ENCODE results near the gene LYRM4.

LYRM4 gene

DNA sequence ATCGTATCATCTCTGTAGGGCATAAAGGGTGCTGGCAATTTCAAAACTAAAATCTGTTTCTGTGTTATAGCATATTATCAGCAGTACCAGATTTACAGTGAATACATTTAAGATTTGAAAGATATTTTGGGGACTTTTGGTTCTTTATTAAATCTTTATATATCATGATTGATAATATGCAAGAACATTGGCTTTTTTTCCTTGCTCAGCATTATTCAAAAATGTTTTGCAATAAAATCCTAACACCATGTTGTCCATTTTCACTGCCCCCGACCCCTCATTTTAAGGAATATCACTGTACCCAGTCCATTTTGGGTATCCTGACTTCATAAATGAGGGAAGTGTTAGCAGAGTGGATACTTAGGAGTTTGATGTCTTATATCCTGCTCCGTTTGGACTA is 16.8 kb upstream of the LYRM4 start:
- no peak overlapping the region for H2AK5ac ChIP-seq (ENCODE audit: low read length, severe bottlenecking)
- no peak overlapping the region for H2AFZ ChIP-seq (ENCODE audit: low read depth, low read length)
- H3K14ac ChIP-seq (ENCODE audit: low read length in 2 of 2), result no peak overlapping the region
- no peak overlapping the region for H2BK5ac ChIP-seq (ENCODE audit: low read depth, low read length, poor library complexity, severe bottlenecking)
- H3K4ac ChIP-seq (ENCODE audit: low read depth in 1 of 2, low read length in 2 of 2), result no peak overlapping the region
- no peaks in the 10 kb centered on the region for H3K27me3 ChIP-seq (ENCODE audit: control insufficient read depth in 1 of 2, insufficient read depth in 1 of 2, low read length in 2 of 2)
- whole genome bisulfite sequencing, result 50% methylated on average over 1 of the region's 3 CpGs
- H4K8ac ChIP-seq (ENCODE audit: low read length), result no peak overlapping the region
- H2BK12ac ChIP-seq (ENCODE audit: low read length in 2 of 2), result no peak overlapping the region
- H2BK120ac ChIP-seq (ENCODE audit: low read depth, low read length), result no peak overlapping the region
- H3K36me3 ChIP-seq (ENCODE audit: control insufficient read depth in 1 of 2, insufficient read depth in 2 of 2, low read depth in 1 of 2, low read length in 2 of 2), result no peaks in the 10 kb centered on the region
- no peak overlapping the region for H3K18ac ChIP-seq (ENCODE audit: low read depth in 1 of 2, low read length in 2 of 2)
- H3K23ac ChIP-seq (ENCODE audit: low read length in 2 of 2), result no peak overlapping the region
- H3K9ac ChIP-seq (ENCODE audit: low read length), result no peak overlapping the region
- no peak overlapping the region for H3K27ac ChIP-seq (ENCODE audit: low read length, poor library complexity, severe bottlenecking)
- H3K4me1 ChIP-seq (ENCODE audit: control insufficient read depth, insufficient read depth, low read depth, low read length), result no peaks in the 10 kb centered on the region
- no peak overlapping the region for H2BK15ac ChIP-seq (ENCODE audit: low read depth, poor library complexity, severe bottlenecking)
- no peaks in the 10 kb centered on the region for H3K9me3 ChIP-seq (ENCODE audit: control insufficient read depth, low read length)
- no peak overlapping the region for H4K91ac ChIP-seq (ENCODE audit: low read length)
- H3K79me1 ChIP-seq (replicated peaks; ENCODE audit: low read length, poor library complexity, severe bottlenecking), result peaks cover 24% of the 10 kb centered on the region
- no peak overlapping the region for H3K4me3 ChIP-seq (ENCODE audit: insufficient read depth in 1 of 2, low read depth in 1 of 2, low read length in 2 of 2)
- DNase-seq, result no peak
- H3K4me2 ChIP-seq (ENCODE audit: low read length, poor library complexity, severe bottlenecking), result no peak overlapping the region

- H3K9ac ChIP-seq (ENCODE audit: low read length), result no peak overlapping the region
- no peak overlapping the region for H3K4me2 ChIP-seq (ENCODE audit: low read length, poor library complexity, severe bottlenecking)
- H2BK15ac ChIP-seq (ENCODE audit: low read depth, poor library complexity, severe bottlenecking), result no peak overlapping the region
- no peaks in the 10 kb centered on the region for H3K4me1 ChIP-seq (ENCODE audit: control insufficient read depth, insufficient read depth, low read depth, low read length)
- 100% methylated on average over 2 of the region's 2 CpGs for WGBS
- no peak overlapping the region for H2BK12ac ChIP-seq (ENCODE audit: low read length in 2 of 2)
- no peak overlapping the region for H3K27ac ChIP-seq (ENCODE audit: low read length, poor library complexity, severe bottlenecking)
- H3K23ac ChIP-seq (ENCODE audit: low read length in 2 of 2), result no peak overlapping the region
- no peak overlapping the region for H3K4ac ChIP-seq (ENCODE audit: low read depth in 1 of 2, low read length in 2 of 2)
- H2AK5ac ChIP-seq (ENCODE audit: low read length, severe bottlenecking), result no peak overlapping the region
- H3K36me3 ChIP-seq (ENCODE audit: control insufficient read depth in 1 of 2, insufficient read depth in 2 of 2, low read depth in 1 of 2, low read length in 2 of 2), result no peaks in the 10 kb centered on the region
- no peak overlapping the region for H3K18ac ChIP-seq (ENCODE audit: low read depth in 1 of 2, low read length in 2 of 2)
- DNase-seq, result no peak
- no peak overlapping the region for H2BK5ac ChIP-seq (ENCODE audit: low read depth, low read length, poor library complexity, severe bottlenecking)
- no peak overlapping the region for H2AFZ ChIP-seq (ENCODE audit: low read depth, low read length)
- no peaks in the 10 kb centered on the region for H3K27me3 ChIP-seq (ENCODE audit: control insufficient read depth in 1 of 2, insufficient read depth in 1 of 2, low read length in 2 of 2)
- H3K79me1 ChIP-seq (replicated peaks; ENCODE audit: low read length, poor library complexity, severe bottlenecking), result peaks cover 22% of the 10 kb centered on the region
- no peak overlapping the region for H3K14ac ChIP-seq (ENCODE audit: low read length in 2 of 2)
- H2BK120ac ChIP-seq (ENCODE audit: low read depth, low read length), result no peak overlapping the region
- no peaks in the 10 kb centered on the region for H3K9me3 ChIP-seq (ENCODE audit: control insufficient read depth, low read length)
- no peak overlapping the region for H3K4me3 ChIP-seq (ENCODE audit: insufficient read depth in 1 of 2, low read depth in 1 of 2, low read length in 2 of 2)
- H4K91ac ChIP-seq (ENCODE audit: low read length), result no peak overlapping the region
- H4K8ac ChIP-seq (ENCODE audit: low read length), result no peak overlapping the region
Measured at GRCh38 chr6:5276581-5276980, 15.8 kb upstream of the LYRM4 start.

- H3K4me3 ChIP-seq (ENCODE audit: insufficient read depth in 1 of 2, low read depth in 1 of 2, low read length in 2 of 2), result no peak overlapping the region
- no peak overlapping the region for H4K8ac ChIP-seq (ENCODE audit: low read length)
- no peak for DNase-seq
- no peak overlapping the region for H3K27ac ChIP-seq (ENCODE audit: low read length, poor library complexity, severe bottlenecking)
- peaks cover 28% of the 10 kb centered on the region for H3K79me1 ChIP-seq (replicated peaks; ENCODE audit: low read length, poor library complexity, severe bottlenecking)
- WGBS, result no CpG with 5 or more reads among the region's 2 CpGs
- H3K9ac ChIP-seq (ENCODE audit: low read length), result no peak overlapping the region
- H3K4ac ChIP-seq (ENCODE audit: low read depth in 1 of 2, low read length in 2 of 2), result no peak overlapping the region
- H3K27me3 ChIP-seq (ENCODE audit: control insufficient read depth in 1 of 2, insufficient read depth in 1 of 2, low read length in 2 of 2), result no peaks in the 10 kb centered on the region
- peaks cover 0 to 3% of the 10 kb centered on the region in 2 experiments for H3K36me3 ChIP-seq (ENCODE audit: control insufficient read depth in 1 of 2, insufficient read depth in 2 of 2, low read depth in 1 of 2, low read length in 2 of 2)
- H3K9me3 ChIP-seq (ENCODE audit: control insufficient read depth, low read length), result no peaks in the 10 kb centered on the region
- no peak overlapping the region for H3K18ac ChIP-seq (ENCODE audit: low read depth in 1 of 2, low read length in 2 of 2)
- H2BK5ac ChIP-seq (ENCODE audit: low read depth, low read length, poor library complexity, severe bottlenecking), result no peak overlapping the region
- no peak overlapping the region for H2BK15ac ChIP-seq (ENCODE audit: low read depth, poor library complexity, severe bottlenecking)
- no peaks in the 10 kb centered on the region for H3K4me1 ChIP-seq (ENCODE audit: control insufficient read depth, insufficient read depth, low read depth, low read length)
- H3K14ac ChIP-seq (ENCODE audit: low read length in 2 of 2), result no peak overlapping the region
- no peak overlapping the region for H2BK12ac ChIP-seq (ENCODE audit: low read length in 2 of 2)
- no peak overlapping the region for H3K4me2 ChIP-seq (ENCODE audit: low read length, poor library complexity, severe bottlenecking)
- no peak overlapping the region for H4K91ac ChIP-seq (ENCODE audit: low read length)
- H3K23ac ChIP-seq (ENCODE audit: low read length in 2 of 2), result no peak overlapping the region
- H2BK120ac ChIP-seq (ENCODE audit: low read depth, low read length), result no peak overlapping the region
- H2AK5ac ChIP-seq (ENCODE audit: low read length, severe bottlenecking), result no peak overlapping the region
- H2AFZ ChIP-seq (ENCODE audit: low read depth, low read length), result no peak overlapping the region
Measured at GRCh38 chr6:5275497-5275896, 14.7 kb upstream of the LYRM4 start.

- Histone ChIP-seq H3K14ac (ENCODE audit: low read length in 2 of 2) (no peak overlapping the region), H3K79me1 (replicated peaks; ENCODE audit: low read length, poor library complexity, severe bottlenecking) (peaks cover 28% of the 10 kb centered on the region), H3K27ac (ENCODE audit: low read length, poor library complexity, severe bottlenecking) (no peak overlapping the region), H3K27me3 (ENCODE audit: control insufficient read depth in 1 of 2, insufficient read depth in 1 of 2, low read length in 2 of 2) (no peaks in the 10 kb centered on the region), H3K4ac (ENCODE audit: low read depth in 1 of 2, low read length in 2 of 2) (no peak overlapping the region), H3K9ac (ENCODE audit: low read length) (no peak overlapping the region), H2BK12ac (ENCODE audit: low read length in 2 of 2) (no peak overlapping the region), H3K4me3 (ENCODE audit: insufficient read depth in 1 of 2, low read depth in 1 of 2, low read length in 2 of 2) (no peak overlapping the region), H4K91ac (ENCODE audit: low read length) (no peak overlapping the region), H4K8ac (ENCODE audit: low read length) (peak overlapping the region; percentile 31), H3K23ac (ENCODE audit: low read length in 2 of 2) (no peak overlapping the region), H3K4me2 (ENCODE audit: low read length, poor library complexity, severe bottlenecking) (no peak overlapping the region), H2AK5ac (ENCODE audit: low read length, severe bottlenecking) (no peak overlapping the region), H2BK5ac (ENCODE audit: low read depth, low read length, poor library complexity, severe bottlenecking) (no peak overlapping the region), H2BK120ac (ENCODE audit: low read depth, low read length) (no peak overlapping the region), H3K18ac (ENCODE audit: low read depth in 1 of 2, low read length in 2 of 2) (no peak overlapping the region), H3K4me1 (ENCODE audit: control insufficient read depth, insufficient read depth, low read depth, low read length) (no peaks in the 10 kb centered on the region), H3K9me3 (ENCODE audit: control insufficient read depth, low read length) (no peaks in the 10 kb centered on the region), H2AFZ (ENCODE audit: low read depth, low read length) (no peak overlapping the region), H3K36me3 (ENCODE audit: control insufficient read depth in 1 of 2, insufficient read depth in 2 of 2, low read depth in 1 of 2, low read length in 2 of 2) (peaks cover 0 to 3% of the 10 kb centered on the region in 2 experiments), H2BK15ac (ENCODE audit: low read depth, poor library complexity, severe bottlenecking) (no peak overlapping the region)
- DNase-seq, result peak; percentile 82
- WGBS, result 88% methylated on average over 3 of the region's 3 CpGs
Measured at GRCh38 chr6:5274231-5274630, 13.5 kb upstream of the LYRM4 start.

Data from mesenchymal stem cell (in vitro differentiated cells and primary cell).